H1 (cell line): ENCODE results near the gene RPS26. TPM values are rescaled to one million over a fixed set of nuclear protein-coding genes. Genes with fewer than 3 reads are reported as not detected.
A peak's percentile ranks its signal among the peaks of the same experiment; 100 is the strongest.

Source experiments
- CBX8 ChIP-seq: fragments of 300-800, 300-1000 bp; sonication (generic); IDR thresholded peaks from 2 replicates; pipeline ENCODE4 v1.7.1; 2016; ENCODE audit warnings: low read depth, low read length, borderline replicate concordance
- CREB1 ChIP-seq: IDR thresholded peaks from 2 replicates; pipeline ENCODE4 v1.6.1; 2012; ENCODE audit warnings: inconsistent platforms
- CTBP2 ChIP-seq: IDR thresholded peaks from 2 replicates; pipeline ENCODE4 v1.7.0; 2011; ENCODE audit warnings: borderline replicate concordance, mild to moderate bottlenecking, moderate library complexity, mixed read lengths, low read length; ENCODE audit not compliant: insufficient read depth, insufficient read length
- CTCF ChIP-seq, 3 experiments: IDR thresholded peaks; 1 replicate in 2 of 3; 2 replicates in 1 of 3; pipeline versions ENCODE4 v1.5.1 to v1.6.1; 2011; ENCODE audit warnings: low read length in 3 of 3, mild to moderate bottlenecking in 3 of 3, inconsistent platforms in 2 of 3, low read depth in 1 of 3, moderate library complexity in 1 of 3; ENCODE audit not compliant: insufficient read depth in 1 of 3; ENCODE audit errors: control extremely low read depth in 1 of 3
- FOSL1 ChIP-seq: IDR thresholded peaks from 2 replicates; pipeline ENCODE4 v1.6.1; 2011; ENCODE audit warnings: mild to moderate bottlenecking, low read depth, low read length, moderate library complexity; ENCODE audit not compliant: insufficient read depth
- TAF7 ChIP-seq: optimal IDR thresholded peaks from 2 replicates; pipeline ENCODE3; 2011; ENCODE audit warnings: low read depth, mild to moderate bottlenecking, inconsistent platforms, low read length, moderate library complexity, borderline replicate concordance
- TEAD4 ChIP-seq: IDR thresholded peaks from 2 replicates; pipeline ENCODE4 v1.6.1; 2012; ENCODE audit warnings: low read depth, low read length, inconsistent platforms, mixed read lengths
- polyA plus RNA-seq, 7 experiments: library from polyadenylated mRNA; depleted of rRNA in 3 of 7; stranded (reverse) in 5 of 7; unstranded in 2 of 7; fragments of >200 nt in 5 of 7; fragments of 200-250 nt in 2 of 7; gene quantifications; 1 replicate in 5 of 7; 2 replicates in 1 of 7; 4 replicates in 1 of 7; pipeline versions ENCODE4 v1.2.1 to v1.2.3, GENCODE V29; 2011 to 2013; ENCODE audit warnings: missing spikeins in 2 of 7, mixed read lengths in 2 of 7
- total RNA-seq: library from RNA; stranded (reverse); fragmentation: NEBNext Ultra II Directional; extraction: Animal tissue kit (Norgen Biotek cat#: 25700); gene quantifications from 2 replicates; pipeline ENCODE4 v1.2.1, GENCODE V29; 2021

RPS26 gene
- total and polyA plus RNA-seq, 2 of the 8 experiments (the other 6 are each of a cell fraction or from before 2014, with no cell fraction given), result 53.4 to 1,922 TPM

- no peak for TF ChIP-seq TAF7
- no peak; the same call in 1 of the 2 replicates for TF ChIP-seq TEAD4
- no peak for TF ChIP-seq CBX8
- 0 out of 2 replicates have a peak, but pooled peaks have one; percentile 5 for TF ChIP-seq CREB1
- TF ChIP-seq CTBP2, result no peak
- no peak for TF ChIP-seq FOSL1
- no peak for TF ChIP-seq CTCF (IDR thresholded peaks at IDR 0.05; ENCODE audit: control extremely low read depth in 1 of 3, insufficient read depth in 1 of 3, low read depth in 1 of 3, low read length in 3 of 3)
Measured at GRCh38 chr12:56079723-56080555, 38.2 kb downstream of the RPS26 start, which contains the start of gene ERBB3 (continued).
